Body of pancreas (tissue), 4 donors: ENCODE data around the gene EGF. TPM values are rescaled to one million over a fixed set of nuclear protein-coding genes. Genes with fewer than 3 reads are reported as not detected.
"Not testable (repeated sequence)": the region's sequence is repeated elsewhere in the genome, so short reads cannot be mapped to it uniquely, and the experiment has no call there.

Source experiments
- ATAC-seq: fragments of 150-250 bp; one replicate; pipeline ENCODE4 v1.9.1; 2016
- DNase-seq, 4 donors: peaks; one replicate each; pipeline ENCODE4 v3.0.0-alpha.2; 2019
- H3K27ac ChIP-seq, 4 donors: fragments of 200-600 bp; sonication (generic); 1 replicate in 3 of 4; 2 replicates in 1 of 4; pipeline versions ENCODE4 v1.5.1 to v1.6.1; 2016 to 2019; ENCODE audit warnings: mild to moderate bottlenecking in 1 of 4, mixed read lengths in 1 of 4, moderate library complexity in 1 of 4
- H3K27me3 ChIP-seq, 2 donors: fragments of 200-600 bp; sonication (generic); one replicate each; pipeline ENCODE4 v1.6.0; 2016; ENCODE audit warnings: mild to moderate bottlenecking in 1 of 2
- H3K36me3 ChIP-seq, 2 donors: fragments of 200-600 bp; sonication (generic); replicated peaks in 1 of 2; 2 replicates each; pipeline ENCODE4 v1.5.1; 2016; ENCODE audit warnings: low read depth in 2 of 2; ENCODE audit not compliant: insufficient read depth in 1 of 2
- H3K4me1 ChIP-seq: fragments of 200-600 bp; sonication (generic); one replicate; pipeline ENCODE4 v1.6.0; 2016
- H3K4me3 ChIP-seq, 2 donors: fragments of 200-600 bp; sonication (generic); 1 replicate in 1 of 2; 2 replicates in 1 of 2; pipeline ENCODE4 v1.5.1; 2016 to 2019
- H3K9me3 ChIP-seq, 3 donors: fragments of 200-600 bp; sonication (generic); 1 replicate in 2 of 3; 2 replicates in 1 of 3; pipeline ENCODE4 v1.5.1; 2016
- CTCF ChIP-seq, 7 experiments: fragments of 450-650 bp in 4 of 7; fragments of 200-600 bp in 3 of 7; sonication (generic) in 3 of 7; IDR thresholded peaks; one replicate each; pipeline ENCODE4 v1.5.1; 2016 to 2019; ENCODE audit warnings: antibody characterized with exemption in 7 of 7
- POLR2A ChIP-seq, 3 donors: fragments of 450-650 bp; IDR thresholded peaks; one replicate each; pipeline ENCODE4 v1.6.1; 2016; ENCODE audit warnings: antibody characterized with exemption in 3 of 3, mild to moderate bottlenecking in 2 of 3
- WGBS, 2 donors: methylation state at CpG; one replicate each; pipeline ENCODE4 v1.1.5; 2017; 5-methylcytosine and 5-hydroxymethylcytosine counted together
- intact Hi-C: fragments of 100-400 bp; cut with DNase I; formaldehyde crosslinking; loops from one replicate; pipeline ENCODE4 v1.15.1; 2023
- total RNA-seq, 2 donors: library from RNA; depleted of rRNA; stranded (reverse); fragments of >200 nt; gene quantifications; one replicate each; pipeline ENCODE4 v1.1.0, GENCODE V29; 2016

Gene EGF
- total RNA-seq, 2 donors from 2014 or later = 44.1 to 51.1 TPM

- Histone ChIP-seq H3K4me1 (peaks cover 34% of the 10 kb centered on the region), H3K4me3 (no peak overlapping the region), H3K36me3 (no peaks in the 10 kb centered on the region), H3K27me3 (no peaks in the 10 kb centered on the region), H3K9me3 (no peaks in the 10 kb centered on the region), H3K27ac (peak overlapping the region in 2 of 4 donors; percentile 47 to 81)
- DNase-seq (peak in 1 of 4 donors; percentile 16), ATAC-seq (peak; percentile 23)
- TF ChIP-seq CTCF (IDR thresholded peaks at IDR 0.05) = no peak
- no peak for TF ChIP-seq POLR2A (IDR thresholded peaks at IDR 0.05)
- WGBS, 2 donors = 67 to 81% methylated on average over 6 of the region's 6 CpGs
- intact Hi-C loops = no loop called here
Measured at GRCh38 chr4:109872950-109873656, 39.6 kb upstream of the EGF start.

- Histone ChIP-seq H3K4me1 (peaks cover 40% of the 10 kb centered on the region), H3K36me3 (no peaks in the 10 kb centered on the region), H3K4me3 (no peak overlapping the region), H3K9me3 (no peaks in the 10 kb centered on the region), H3K27ac (peak overlapping the region in 3 of 4 donors; percentile 47 to 81 (median 47)), H3K27me3 (no peaks in the 10 kb centered on the region)
- ATAC-seq = peak; percentile 54
- DNase-seq = peak in 2 of 4 donors; percentile 34 to 39
- TF ChIP-seq POLR2A (IDR thresholded peaks at IDR 0.05) (no peak), CTCF (IDR thresholded peaks at IDR 0.05) (peak in 4 of 7 experiments; percentile 1 to 38 (median 19))
- intact Hi-C loops = no loop called here
- WGBS, 2 donors = 30 to 33% methylated on average over 11 of the region's 11 CpGs
Measured at GRCh38 chr4:109873791-109874514, 38.7 kb upstream of the EGF start.

GRCh38 chr4:109875106-109875505, 37.6 kb upstream of the EGF start:
- Histone ChIP-seq H3K27me3 (no peaks in the 10 kb centered on the region), H3K9me3 (no peaks in the 10 kb centered on the region), H3K27ac (peak overlapping the region in 2 of 4 donors; percentile 35 to 81), H3K4me3 (no peak overlapping the region), H3K4me1 (peaks cover 50% of the 10 kb centered on the region), H3K36me3 (no peaks in the 10 kb centered on the region)
- intact Hi-C loops = no loop called here
- ATAC-seq = no peak
- no peak for DNase-seq
- WGBS, 2 donors = 86 to 92% methylated on average over 1 of the region's 1 CpG
- TF ChIP-seq CTCF (IDR thresholded peaks at IDR 0.05) = no peak
- TF ChIP-seq POLR2A (IDR thresholded peaks at IDR 0.05) = no peak

- H3K4me3 ChIP-seq, H3K9me3 ChIP-seq, ATAC-seq, DNase-seq, H3K36me3 ChIP-seq, H3K27me3 ChIP-seq, intact Hi-C loops: not testable (repeated sequence)
- peak overlapping the region in 2 of 4 donors; percentile 35 to 81 for H3K27ac ChIP-seq
- WGBS, 2 donors = 50 to 100% methylated on average over 1 to 2 of the region's 2 CpGs
- peaks cover 50% of the 10 kb centered on the region for H3K4me1 ChIP-seq
Measured at GRCh38 chr4:109875553-109875952, 37.1 kb upstream of the EGF start.

- Histone ChIP-seq H3K27me3 (no peaks in the 10 kb centered on the region), H3K9me3 (no peaks in the 10 kb centered on the region), H3K4me1 (peaks cover 50% of the 10 kb centered on the region), H3K4me3 (no peak overlapping the region), H3K36me3 (no peaks in the 10 kb centered on the region), H3K27ac (peak overlapping the region; percentile 54 to 81 (median 73))
- WGBS, 2 donors = 61 to 74% methylated on average over 2 of the region's 2 CpGs
- ATAC-seq (no peak), DNase-seq (no peak)
- no peak for TF ChIP-seq POLR2A (IDR thresholded peaks at IDR 0.05)
- no peak for TF ChIP-seq CTCF (IDR thresholded peaks at IDR 0.05)
- intact Hi-C loops = no loop called here
Measured at GRCh38 chr4:109876634-109877265, 35.9 kb upstream of the EGF start.
